CD4-positive, alpha-beta T cell (primary cell): ENCODE results near the gene GIGYF1. TPM values are rescaled to one million over a fixed set of nuclear protein-coding genes. Genes with fewer than 3 reads are reported as not detected.
"Not testable (repeated sequence)": the region's sequence is repeated elsewhere in the genome, so short reads cannot be mapped to it uniquely, and the experiment has no call there.

ENCODE experiments used
- ATAC-seq: fragments of 200-7000 bp; cut with Tn5 transposase; one replicate; pipeline ENCODE4 v1.10.0; 2022; ENCODE audit warnings: mild to moderate bottlenecking; ENCODE audit not compliant: poor library complexity
- CTCF ChIA-PET: fragments of 350-600 bp; sonication (Branson Sonifier 250); formaldehyde crosslinking; loops from one replicate; lab custom pipeline; 2021; ENCODE audit warnings: antibody characterized with exemption, inconsistent platforms; lab: Charles Lee
- POLR2A ChIA-PET: fragments of 350-600 bp; sonication (Branson Sonifier 250); formaldehyde crosslinking; loops from one replicate; lab custom pipeline; 2021; ENCODE audit warnings: antibody characterized with exemption, inconsistent platforms; lab: Charles Lee
- DNase-seq, 14 experiments: peaks; one replicate each; pipeline ENCODE4 v3.0.0-alpha.2; 2013 to 2020; ENCODE audit warnings: mixed read lengths in 2 of 14
- H3K27ac ChIP-seq, 2 donors: one replicate each; pipeline versions ENCODE4 v1.5.1 to v1.7.0; 2013; ENCODE audit warnings: low read length in 2 of 2, low read depth in 1 of 2, mild to moderate bottlenecking in 1 of 2
- H3K27me3 ChIP-seq, 2 experiments: 1 replicate in 1 of 2; 2 replicates in 1 of 2; pipeline versions ENCODE4 v1.6.1 to v1.7.0; 2013; ENCODE audit warnings: low read length in 2 of 2, control low read depth in 1 of 2, mild to moderate bottlenecking in 1 of 2, moderate library complexity in 1 of 2; ENCODE audit not compliant: insufficient read depth in 2 of 2, control insufficient read depth in 1 of 2
- H3K36me3 ChIP-seq: one replicate; pipeline ENCODE4 v1.6.1; 2013; ENCODE audit warnings: low read length, control low read depth; ENCODE audit not compliant: insufficient read depth
- H3K4me1 ChIP-seq: one replicate; pipeline ENCODE4 v1.6.1; 2013; ENCODE audit warnings: low read length, control low read depth; ENCODE audit not compliant: insufficient read depth
- H3K4me3 ChIP-seq: one replicate; pipeline ENCODE4 v1.5.1; 2013; ENCODE audit warnings: mild to moderate bottlenecking, low read length, moderate library complexity
- H3K9me3 ChIP-seq, 2 experiments: 1 replicate in 1 of 2; 2 replicates in 1 of 2; pipeline versions ENCODE4 v1.6.1 to v1.7.0; 2013; ENCODE audit warnings: low read length in 2 of 2, mild to moderate bottlenecking in 2 of 2, control low read depth in 1 of 2, moderate library complexity in 1 of 2; ENCODE audit not compliant: control insufficient read depth in 1 of 2, insufficient read depth in 1 of 2
- H3K27ac Mint-ChIP-seq: one replicate; pipeline ENCODE4 v1.8.0; 2020; ENCODE audit warnings: mixed read lengths
- H3K27me3 Mint-ChIP-seq: one replicate; pipeline ENCODE4 v1.8.0; 2021; ENCODE audit warnings: mixed read lengths
- H3K36me3 Mint-ChIP-seq: one replicate; pipeline ENCODE4 v1.8.0; 2021; ENCODE audit warnings: low read depth, mixed read lengths
- H3K4me1 Mint-ChIP-seq: one replicate; pipeline ENCODE4 v1.8.0; 2021; ENCODE audit warnings: low read depth, mixed read lengths
- H3K4me3 Mint-ChIP-seq: one replicate; pipeline ENCODE4 v1.8.0; 2020; ENCODE audit warnings: mild to moderate bottlenecking, mixed read lengths
- H3K9me3 Mint-ChIP-seq: one replicate; pipeline ENCODE4 v1.8.0; 2020; ENCODE audit warnings: mixed read lengths
- intact Hi-C, 2 experiments: fragments of 100-400 bp; cut with DNase I in 1 of 2; cut with micrococcal nuclease in 1 of 2; formaldehyde crosslinking; loops; one replicate each; pipeline versions ENCODE4 v1.15.1 to v1.9.0; 2023 to 2025; cut with DNase I, micrococcal nuclease
- total RNA-seq, 174 experiments: library from RNA in 2 of 174; stranded (reverse) in 2 of 174; gene quantifications; one replicate each; pipeline ENCODE4 v1.2.3 and lab custom pipeline; 2021 to 2026
- TF ChIP-seq, protein P1 (sequence below): fragments of 200-600 bp; IDR thresholded peaks from one replicate; pipeline ENCODE4 v1.8.0; 2022; ENCODE audit warnings: antibody characterized with exemption, mild to moderate bottlenecking

GIGYF1 gene
- total RNA-seq, 2 experiments from 2014 or later, result 75.5 to 78.8 TPM

DNA sequence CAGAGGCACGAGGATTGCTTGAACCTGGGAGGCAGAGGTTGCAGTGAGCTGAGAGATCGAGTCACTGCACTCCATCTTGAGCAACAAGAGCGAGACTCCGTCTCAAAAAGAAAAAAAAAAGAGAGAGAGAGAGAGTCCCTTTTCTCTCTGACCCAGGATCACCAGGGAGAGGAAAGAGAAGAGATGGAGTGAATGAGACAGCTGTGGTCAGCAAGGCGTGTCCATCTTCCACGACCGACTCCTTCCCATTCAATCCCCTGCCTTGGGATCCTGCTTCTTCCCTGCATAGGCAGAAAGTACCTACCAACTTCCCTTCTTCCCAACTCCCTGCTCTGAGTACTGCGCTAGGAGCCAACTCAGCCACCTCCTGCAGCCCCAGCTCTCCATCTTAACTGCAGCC lies 34.1 kb upstream of the GIGYF1 start:
- CTCF ChIA-PET, result no interaction called here
- Mint-ChIP-seq H3K36me3 (no peaks in the 10 kb centered on the region), H3K4me3 (no peak overlapping the region), H3K4me1 (peaks cover 5% of the 10 kb centered on the region), H3K27me3 (peaks cover 31% of the 10 kb centered on the region), H3K27ac (no peak overlapping the region), H3K9me3 (no peaks in the 10 kb centered on the region)
- Histone ChIP-seq H3K27ac (no peak overlapping the region), H3K27me3 (peaks cover 2 to 8% of the 10 kb centered on the region in 2 experiments), H3K4me3 (no peak overlapping the region), H3K4me1 (peaks cover 3% of the 10 kb centered on the region), H3K9me3 (no peaks in the 10 kb centered on the region), H3K36me3 (no peaks in the 10 kb centered on the region)
- intact Hi-C loops, result no loop called here
- POLR2A ChIA-PET, result no interaction called here
- ATAC-seq (no peak), DNase-seq (no peak)
- TF ChIP-seq, protein P1, sequence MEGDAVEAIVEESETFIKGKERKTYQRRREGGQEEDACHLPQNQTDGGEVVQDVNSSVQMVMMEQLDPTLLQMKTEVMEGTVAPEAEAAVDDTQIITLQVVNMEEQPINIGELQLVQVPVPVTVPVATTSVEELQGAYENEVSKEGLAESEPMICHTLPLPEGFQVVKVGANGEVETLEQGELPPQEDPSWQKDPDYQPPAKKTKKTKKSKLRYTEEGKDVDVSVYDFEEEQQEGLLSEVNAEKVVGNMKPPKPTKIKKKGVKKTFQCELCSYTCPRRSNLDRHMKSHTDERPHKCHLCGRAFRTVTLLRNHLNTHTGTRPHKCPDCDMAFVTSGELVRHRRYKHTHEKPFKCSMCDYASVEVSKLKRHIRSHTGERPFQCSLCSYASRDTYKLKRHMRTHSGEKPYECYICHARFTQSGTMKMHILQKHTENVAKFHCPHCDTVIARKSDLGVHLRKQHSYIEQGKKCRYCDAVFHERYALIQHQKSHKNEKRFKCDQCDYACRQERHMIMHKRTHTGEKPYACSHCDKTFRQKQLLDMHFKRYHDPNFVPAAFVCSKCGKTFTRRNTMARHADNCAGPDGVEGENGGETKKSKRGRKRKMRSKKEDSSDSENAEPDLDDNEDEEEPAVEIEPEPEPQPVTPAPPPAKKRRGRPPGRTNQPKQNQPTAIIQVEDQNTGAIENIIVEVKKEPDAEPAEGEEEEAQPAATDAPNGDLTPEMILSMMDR, result no peak

DNA sequence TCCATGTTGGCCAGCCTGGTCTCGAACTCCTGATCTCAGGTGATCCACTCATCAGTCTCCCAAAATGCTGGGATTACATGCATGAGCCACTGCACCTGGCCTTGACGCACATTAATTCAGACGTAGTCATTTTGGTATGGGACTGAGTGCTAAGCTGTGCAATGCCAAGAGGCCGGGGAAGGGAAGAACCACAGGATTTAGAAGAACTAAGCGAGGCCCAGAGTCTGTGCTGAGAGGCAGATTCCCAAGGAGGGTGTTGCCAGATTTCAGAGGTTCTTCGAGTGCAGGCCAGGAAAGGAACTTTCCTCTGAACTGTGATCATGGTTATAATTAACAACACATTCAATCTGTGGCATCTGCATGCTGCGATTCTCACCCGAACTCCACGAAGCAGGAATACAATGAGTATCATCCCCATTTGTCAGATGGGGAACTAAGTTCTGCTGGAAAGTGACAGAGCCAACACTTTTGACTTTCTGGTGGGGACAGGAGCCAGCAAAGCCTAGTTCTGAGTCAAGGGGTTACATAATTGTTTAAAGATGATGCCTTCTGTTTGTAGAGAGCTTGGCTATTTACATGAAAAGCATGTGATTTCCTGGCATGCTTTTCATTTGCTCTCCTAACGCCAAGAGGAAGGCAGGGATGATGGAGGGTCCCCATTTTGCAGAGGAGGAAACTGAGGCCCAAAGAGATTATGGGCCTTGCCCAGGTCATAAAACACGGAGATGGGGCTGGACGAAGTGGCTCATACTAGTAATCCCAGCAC lies 33.1 kb upstream of the GIGYF1 start:
- no peaks in the 10 kb centered on the region for H3K36me3 ChIP-seq
- TF ChIP-seq, protein P1, result no peak
- CTCF ChIA-PET, result interaction anchor here (0.5 to 0.6 kb wide), 2 partner anchors 371 to 698 kb away, joined by 3 to 4 read pairs; no protein-coding TSS in a partner anchor
- Mint-ChIP-seq H3K4me1 (peaks cover 5% of the 10 kb centered on the region), H3K27ac (no peak overlapping the region), H3K4me3 (no peak overlapping the region), H3K27me3 (peaks cover 40% of the 10 kb centered on the region), H3K36me3 (no peaks in the 10 kb centered on the region), H3K9me3 (no peaks in the 10 kb centered on the region)
- no peaks in the 10 kb centered on the region for H3K9me3 ChIP-seq
- ATAC-seq (no peak), DNase-seq (no peak)
- H3K27ac ChIP-seq, result no peak overlapping the region
- peaks cover 2 to 16% of the 10 kb centered on the region in 2 experiments for H3K27me3 ChIP-seq
- H3K4me3 ChIP-seq, result no peak overlapping the region
- intact Hi-C loops, result no loop called here
- POLR2A ChIA-PET, result interaction anchor here (0.6 kb wide), 1 partner anchor 554 kb away, joined by 5 read pairs; no protein-coding TSS in a partner anchor
- H3K4me1 ChIP-seq, result peaks cover 3% of the 10 kb centered on the region

DNA sequence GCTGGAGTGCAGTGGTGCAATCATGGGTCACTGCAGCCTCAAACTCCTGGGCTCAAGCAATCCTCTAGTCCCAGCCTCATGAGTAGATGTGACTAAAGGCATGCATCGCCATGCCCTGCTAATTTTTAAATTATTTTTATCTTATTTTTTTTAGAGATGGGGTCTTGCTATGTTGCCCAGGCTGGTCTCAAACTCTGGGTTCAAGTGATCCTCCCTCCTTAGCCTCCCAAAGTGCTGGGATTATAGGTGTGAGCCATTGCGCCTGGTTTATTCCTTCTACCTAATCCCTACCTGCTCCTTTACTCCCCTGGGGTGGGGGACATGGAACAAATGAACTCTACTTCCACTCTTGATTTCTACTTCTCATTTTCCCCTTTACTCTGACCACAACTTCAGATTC lies 30.3 kb upstream of the GIGYF1 start:
- H3K9me3 Mint-ChIP-seq, POLR2A ChIA-PET, H3K27ac ChIP-seq, H3K4me1 Mint-ChIP-seq, DNase-seq, H3K36me3 Mint-ChIP-seq, H3K4me3 Mint-ChIP-seq, H3K27ac Mint-ChIP-seq, H3K4me1 ChIP-seq, ATAC-seq, H3K36me3 ChIP-seq, H3K4me3 ChIP-seq: not testable (repeated sequence)
- CTCF ChIA-PET, result interaction anchor here (0.9 kb wide), 1 partner anchor 95 kb away, joined by 3 read pairs; no protein-coding TSS in a partner anchor
- intact Hi-C loops, result loop anchor here in 1 of 2 experiments (2.0 kb wide), 1 partner anchor 256 kb away; no protein-coding TSS in a partner anchor
- H3K27me3 Mint-ChIP-seq, result peaks cover 60% of the 10 kb centered on the region
- H3K27me3 ChIP-seq, result peaks cover 15 to 44% of the 10 kb centered on the region in 2 experiments
- peaks cover 0 to 13% of the 10 kb centered on the region in 2 experiments for H3K9me3 ChIP-seq
